Activated T-helper 17 cell treated with anti-CD3 and anti-CD28 coated beads, Interleukin-2, amount 50 U/mL, for 72 hours (primary cell): Measurements from ENCODE around the gene SPECC1L. TPM values are rescaled to one million over a fixed set of nuclear protein-coding genes. Genes with fewer than 3 reads are reported as not detected.

Source experiments
- ATAC-seq: fragments of 150-1000 bp; cut with Tn5 transposase; replicated peaks from 2 replicates; pipeline ENCODE4 v1.10.0; 2021; ENCODE audit warnings: mild to moderate bottlenecking, moderate library complexity
- H3K27ac Mint-ChIP-seq: one replicate; pipeline ENCODE4 v1.8.0; 2022; ENCODE audit warnings: mixed read lengths
- H3K27me3 Mint-ChIP-seq: one replicate; pipeline ENCODE4 v1.8.0; 2022; ENCODE audit warnings: mixed read lengths
- H3K36me3 Mint-ChIP-seq: one replicate; pipeline ENCODE4 v1.8.0; 2022; ENCODE audit warnings: low read depth, mild to moderate bottlenecking, mixed read lengths
- H3K4me1 Mint-ChIP-seq: one replicate; pipeline ENCODE4 v1.8.0; 2022; ENCODE audit warnings: mixed read lengths
- H3K4me3 Mint-ChIP-seq: one replicate; pipeline ENCODE4 v1.8.0; 2022; ENCODE audit warnings: mild to moderate bottlenecking, mixed read lengths
- H3K9me3 Mint-ChIP-seq: one replicate; pipeline ENCODE4 v1.8.0; 2022; ENCODE audit warnings: mixed read lengths
- total RNA-seq, 2 donors: library from RNA; stranded (reverse); gene quantifications; one replicate each; pipeline ENCODE4 v1.2.3, GENCODE V29; 2022

Gene SPECC1L
- total RNA-seq, 2 donors from 2014 or later: 25.7 to 42.2 TPM

GRCh38 chr22:24405631-24406321, 135.1 kb downstream of the SPECC1L start:
- peaks cover 24% of the 10 kb centered on the region for H3K4me1 Mint-ChIP-seq
- ATAC-seq: no peak
- H3K27ac Mint-ChIP-seq: peak overlapping the region; percentile 38
- no peaks in the 10 kb centered on the region for H3K9me3 Mint-ChIP-seq
- peaks cover 47% of the 10 kb centered on the region for H3K36me3 Mint-ChIP-seq
- no peaks in the 10 kb centered on the region for H3K27me3 Mint-ChIP-seq
- no peak overlapping the region for H3K4me3 Mint-ChIP-seq

GRCh38 chr22:24406322-24407277, 136.0 kb downstream of the SPECC1L start:
- Mint-ChIP-seq H3K4me1 (peaks cover 18% of the 10 kb centered on the region), H3K4me3 (no peak overlapping the region)

DNA sequence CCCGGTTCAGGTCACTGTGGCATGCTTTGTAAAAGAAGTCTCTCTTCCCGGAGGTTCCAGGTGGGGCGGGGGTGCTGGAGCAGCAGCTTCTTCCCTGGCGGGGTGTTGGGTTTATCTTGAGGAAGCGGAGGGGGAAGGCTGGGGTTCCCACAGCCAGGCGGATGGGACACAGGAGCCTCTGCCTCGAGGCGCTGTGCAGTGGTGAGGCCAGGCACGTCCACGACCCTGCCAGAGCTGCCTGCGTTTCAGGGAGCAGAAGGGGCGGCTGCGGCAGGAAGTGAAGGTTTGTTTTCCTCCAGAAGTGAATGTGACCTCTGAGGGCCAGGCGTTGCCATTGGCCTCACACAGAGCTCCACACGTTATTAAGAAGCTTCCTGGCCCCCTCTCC, 136.6 kb downstream of the SPECC1L start:
- H3K9me3 Mint-ChIP-seq: no peaks in the 10 kb centered on the region
- no peaks in the 10 kb centered on the region for H3K27me3 Mint-ChIP-seq
- ATAC-seq: no peak
- H3K27ac Mint-ChIP-seq: peak overlapping the region; percentile 39
- peaks cover 16% of the 10 kb centered on the region for H3K4me1 Mint-ChIP-seq
- H3K4me3 Mint-ChIP-seq: no peak overlapping the region
- peaks cover 36% of the 10 kb centered on the region for H3K36me3 Mint-ChIP-seq

More at GRCh38 chr22:24406322-24407277, 136.0 kb downstream of the SPECC1L start:
- no peak for ATAC-seq
- Mint-ChIP-seq H3K27me3 (no peaks in the 10 kb centered on the region), H3K27ac (peak overlapping the region; percentile 39), H3K36me3 (peaks cover 39% of the 10 kb centered on the region), H3K9me3 (no peaks in the 10 kb centered on the region)

GRCh38 chr22:24407884-24408283, 137.3 kb downstream of the SPECC1L start:
- Mint-ChIP-seq H3K4me3 (no peak overlapping the region), H3K36me3 (peaks cover 38% of the 10 kb centered on the region), H3K9me3 (no peaks in the 10 kb centered on the region), H3K27ac (peak overlapping the region; percentile 39), H3K27me3 (no peaks in the 10 kb centered on the region), H3K4me1 (peaks cover 13% of the 10 kb centered on the region)
- ATAC-seq: no peak

GRCh38 chr22:24408630-24409029, 138.0 kb downstream of the SPECC1L start:
- ATAC-seq: no peak
- Mint-ChIP-seq H3K9me3 (no peaks in the 10 kb centered on the region), H3K27me3 (no peaks in the 10 kb centered on the region), H3K36me3 (peaks cover 40% of the 10 kb centered on the region), H3K4me3 (no peak overlapping the region), H3K4me1 (peaks cover 13% of the 10 kb centered on the region), H3K27ac (no peak overlapping the region)

GRCh38 chr22:24409707-24410106, 139.1 kb downstream of the SPECC1L start:
- Mint-ChIP-seq H3K4me1 (peaks cover 13% of the 10 kb centered on the region), H3K27ac (peak overlapping the region; percentile 78), H3K27me3 (no peaks in the 10 kb centered on the region), H3K36me3 (peaks cover 40% of the 10 kb centered on the region), H3K9me3 (no peaks in the 10 kb centered on the region), H3K4me3 (no peak overlapping the region)
- peak; percentile 13 for ATAC-seq

DNA sequence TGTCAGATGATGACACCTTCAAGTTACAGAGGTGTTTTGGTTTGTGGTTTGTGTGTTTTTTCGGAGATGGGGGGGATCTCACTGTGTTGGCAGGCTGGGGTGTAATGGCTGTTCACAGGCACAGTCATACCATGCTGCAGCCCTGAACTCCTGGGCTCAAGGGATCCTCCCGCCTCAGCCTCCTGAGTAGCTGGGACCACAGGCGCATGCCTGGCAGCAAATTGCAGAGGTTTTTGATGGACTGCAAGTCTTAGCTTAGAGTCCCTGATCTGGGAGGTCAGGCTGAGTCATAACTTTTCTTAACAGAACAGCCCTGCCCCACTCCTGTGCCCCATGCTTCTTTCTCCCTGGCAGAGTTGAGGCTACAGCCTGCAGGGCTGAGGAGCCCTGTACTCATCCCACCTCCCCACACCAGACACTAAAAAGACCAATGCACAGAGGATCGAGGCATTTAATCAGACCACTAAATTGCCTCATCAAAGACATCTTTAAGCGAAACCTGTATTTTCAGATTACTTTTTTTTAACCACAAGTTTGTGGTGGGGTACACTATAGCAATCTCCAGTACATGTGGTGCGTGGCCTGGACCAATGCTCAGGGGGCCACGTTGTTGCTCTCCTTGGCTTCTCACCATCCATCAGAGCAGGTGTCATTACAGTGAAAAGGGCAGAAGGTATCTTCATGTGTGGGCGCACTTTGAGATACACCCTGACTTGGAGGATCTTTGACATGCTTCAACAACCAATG, 139.7 kb downstream of the SPECC1L start:
- H3K4me3 Mint-ChIP-seq: no peak overlapping the region
- peaks cover 13% of the 10 kb centered on the region for H3K4me1 Mint-ChIP-seq
- H3K9me3 Mint-ChIP-seq: no peaks in the 10 kb centered on the region
- H3K27ac Mint-ChIP-seq: peak overlapping the region; percentile 78
- H3K27me3 Mint-ChIP-seq: no peaks in the 10 kb centered on the region
- peak; percentile 64 for ATAC-seq
- peaks cover 44% of the 10 kb centered on the region for H3K36me3 Mint-ChIP-seq

DNA sequence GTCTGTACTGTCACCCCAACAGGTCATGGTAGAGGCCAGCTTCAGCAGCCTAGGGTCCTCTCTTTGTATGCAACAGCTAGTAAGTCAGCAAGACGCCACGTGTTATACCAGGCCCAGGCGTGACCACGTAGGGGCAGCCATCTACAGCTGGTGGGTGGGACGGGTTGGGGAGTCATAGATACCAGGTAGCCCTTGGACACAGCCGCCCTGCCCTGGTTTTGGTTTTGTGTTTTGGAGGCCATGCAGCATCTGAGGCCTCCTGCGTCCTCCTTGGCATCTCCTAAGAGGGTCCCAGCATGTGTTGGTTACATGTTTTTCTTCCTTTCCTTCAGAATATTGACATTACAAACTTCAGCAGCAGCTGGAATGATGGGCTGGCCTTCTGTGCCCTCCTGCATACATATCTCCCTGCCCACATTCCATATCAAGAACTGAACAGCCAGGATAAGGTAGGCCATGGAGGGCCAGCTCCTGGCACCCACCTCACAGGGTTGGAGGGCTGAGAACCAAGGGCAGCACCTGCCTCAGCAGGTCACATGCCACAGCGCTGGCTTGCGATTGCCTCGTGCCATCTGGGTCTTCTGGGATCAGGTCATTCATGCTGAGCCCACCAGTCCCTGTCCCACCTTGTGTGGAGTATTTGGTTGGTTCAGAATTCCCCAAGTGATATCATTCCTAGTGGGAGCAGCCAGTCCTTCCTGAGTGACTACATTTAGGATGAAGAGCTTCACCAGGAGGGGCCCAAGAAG, 140.8 kb downstream of the SPECC1L start:
- no peak for ATAC-seq
- no peaks in the 10 kb centered on the region for H3K9me3 Mint-ChIP-seq
- H3K27ac Mint-ChIP-seq: no peak overlapping the region
- peaks cover 13% of the 10 kb centered on the region for H3K4me1 Mint-ChIP-seq
- peaks cover 46% of the 10 kb centered on the region for H3K36me3 Mint-ChIP-seq
- no peak overlapping the region for H3K4me3 Mint-ChIP-seq
- no peaks in the 10 kb centered on the region for H3K27me3 Mint-ChIP-seq

DNA sequence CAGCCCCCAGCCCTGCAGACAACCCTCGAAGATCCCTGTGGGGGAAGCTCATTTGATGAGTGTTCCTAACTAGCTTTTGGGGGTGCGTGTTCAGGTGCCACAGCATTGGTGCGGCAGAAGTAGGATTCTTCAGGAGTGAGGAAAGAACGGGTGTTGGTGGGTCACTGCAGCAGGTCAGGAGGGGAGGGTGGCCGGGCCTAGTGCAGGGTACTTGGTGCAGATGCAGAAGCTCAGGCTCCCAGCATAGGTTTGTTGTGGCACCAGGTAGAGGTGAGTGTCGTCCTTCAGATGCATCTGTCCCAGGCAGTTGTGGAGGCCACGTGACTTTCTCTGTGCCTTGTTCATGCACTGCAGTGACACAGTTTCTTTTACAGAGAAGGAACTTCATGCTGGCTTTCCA, 141.6 kb downstream of the SPECC1L start:
- Mint-ChIP-seq H3K27ac (no peak overlapping the region), H3K27me3 (no peaks in the 10 kb centered on the region), H3K4me1 (peaks cover 13% of the 10 kb centered on the region), H3K4me3 (no peak overlapping the region), H3K9me3 (no peaks in the 10 kb centered on the region), H3K36me3 (peaks cover 43% of the 10 kb centered on the region)
- no peak for ATAC-seq

DNA sequence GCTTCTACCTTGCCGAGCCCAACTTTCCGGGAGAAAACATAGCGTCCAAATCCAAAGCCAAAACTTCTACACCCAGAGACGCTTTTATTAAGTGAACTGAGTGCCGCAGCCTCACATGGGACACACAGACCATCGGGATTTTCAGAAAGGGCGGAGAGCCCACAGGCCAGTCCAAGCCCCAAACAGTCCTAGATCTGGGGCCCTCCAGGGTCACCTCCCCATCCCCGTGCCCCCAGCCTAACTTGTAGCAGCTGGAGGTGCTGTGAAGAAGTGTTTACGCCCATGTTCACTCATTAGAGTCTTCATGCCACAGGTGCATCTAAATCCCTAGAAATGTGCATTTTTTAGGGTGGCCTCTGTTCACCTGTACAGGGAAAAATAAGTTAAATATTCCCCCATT, 142.6 kb downstream of the SPECC1L start:
- no peak overlapping the region for H3K4me3 Mint-ChIP-seq
- no peak for ATAC-seq
- peaks cover 7% of the 10 kb centered on the region for H3K4me1 Mint-ChIP-seq
- no peaks in the 10 kb centered on the region for H3K27me3 Mint-ChIP-seq
- H3K9me3 Mint-ChIP-seq: no peaks in the 10 kb centered on the region
- no peak overlapping the region for H3K27ac Mint-ChIP-seq
- H3K36me3 Mint-ChIP-seq: peaks cover 36% of the 10 kb centered on the region

GRCh38 chr22:24413736-24414385, 143.2 kb downstream of the SPECC1L start:
- Mint-ChIP-seq H3K27ac (no peak overlapping the region), H3K4me3 (no peak overlapping the region), H3K4me1 (peaks cover 7% of the 10 kb centered on the region), H3K36me3 (peaks cover 36% of the 10 kb centered on the region), H3K9me3 (no peaks in the 10 kb centered on the region), H3K27me3 (no peaks in the 10 kb centered on the region)
- no peak for ATAC-seq

GRCh38 chr22:24414523-24414922, 143.9 kb downstream of the SPECC1L start:
- no peak overlapping the region for H3K4me3 Mint-ChIP-seq
- no peaks in the 10 kb centered on the region for H3K27me3 Mint-ChIP-seq
- ATAC-seq: no peak
- peak overlapping the region; percentile 38 for H3K27ac Mint-ChIP-seq
- peaks cover 7% of the 10 kb centered on the region for H3K4me1 Mint-ChIP-seq
- H3K9me3 Mint-ChIP-seq: no peaks in the 10 kb centered on the region
- peaks cover 36% of the 10 kb centered on the region for H3K36me3 Mint-ChIP-seq
